Esophagus squamous epithelium (tissue), 5 donors: ENCODE results near the gene PAK6. TPM values are rescaled to one million over a fixed set of nuclear protein-coding genes. Genes with fewer than 3 reads are reported as not detected.
A peak's percentile ranks its signal among the peaks of the same experiment; 100 is the strongest.

Experiments used
- DNase-seq: peaks from one replicate; lab custom pipeline; 2025; lab: John Stamatoyannopoulos, UW
- H3K27ac ChIP-seq, 4 donors: fragments of 200-600 bp; sonication (generic); one replicate each; pipeline ENCODE4 v1.5.1; 2016 to 2019; ENCODE audit warnings: mild to moderate bottlenecking in 1 of 4
- H3K27me3 ChIP-seq, 4 donors: fragments of 200-600 bp; sonication (generic); 1 replicate in 3 of 4; 2 replicates in 1 of 4; pipeline versions ENCODE4 v1.5.1 to v1.6.0; 2017 to 2021; ENCODE audit warnings: antibody characterized with exemption in 1 of 4
- H3K36me3 ChIP-seq, 3 donors: fragments of 200-600 bp; sonication (generic); one replicate each; pipeline ENCODE4 v1.5.1; 2016 to 2019
- H3K4me1 ChIP-seq, 3 donors: fragments of 200-600 bp; sonication (generic); one replicate each; pipeline ENCODE4 v1.5.1; 2017 to 2019
- H3K4me3 ChIP-seq, 4 donors: fragments of 200-600 bp; sonication (generic); 1 replicate in 3 of 4; 2 replicates in 1 of 4; pipeline ENCODE4 v1.5.1; 2016 to 2019; ENCODE audit warnings: mild to moderate bottlenecking in 2 of 4, moderate library complexity in 1 of 4
- H3K9me3 ChIP-seq, 3 donors: fragments of 200-600 bp; sonication (generic); one replicate each; pipeline ENCODE4 v1.5.1; 2016 to 2019
- POLR2A ChIP-seq, 4 donors: fragments of 450-650 bp; IDR thresholded peaks; one replicate each; pipeline ENCODE4 v1.6.1; 2017; ENCODE audit warnings: antibody characterized with exemption in 4 of 4, mild to moderate bottlenecking in 4 of 4, moderate library complexity in 3 of 4
- WGBS, 2 donors: methylation state at CpG; one replicate each; pipeline ENCODE4 v1.1.5; 2018; 5-methylcytosine and 5-hydroxymethylcytosine counted together
- intact Hi-C: fragments of 100-400 bp; cut with DNase I; formaldehyde crosslinking; loops from one replicate; pipeline ENCODE4 v1.15.0; 2022
- total RNA-seq, 4 donors: library from RNA; depleted of rRNA; stranded (reverse); fragments of >200 nt; gene quantifications; one replicate each; pipeline ENCODE4 v1.1.0, GENCODE V29; 2016
- TF ChIP-seq, protein P1 (sequence below), 6 experiments: fragments of 450-650 bp in 4 of 6; fragments of 200-600 bp in 2 of 6; sonication (generic) in 2 of 6; IDR thresholded peaks; one replicate each; pipeline ENCODE4 v1.5.1; 2016 to 2019; ENCODE audit warnings: antibody characterized with exemption in 6 of 6, mild to moderate bottlenecking in 4 of 6, moderate library complexity in 4 of 6
- donor health status: DM: yes; HTN: yes; CAD: no.

PAK6 gene
- total RNA-seq, 4 donors from 2014 or later, result 31.5 to 53.5 (median 37.2) TPM

DNA sequence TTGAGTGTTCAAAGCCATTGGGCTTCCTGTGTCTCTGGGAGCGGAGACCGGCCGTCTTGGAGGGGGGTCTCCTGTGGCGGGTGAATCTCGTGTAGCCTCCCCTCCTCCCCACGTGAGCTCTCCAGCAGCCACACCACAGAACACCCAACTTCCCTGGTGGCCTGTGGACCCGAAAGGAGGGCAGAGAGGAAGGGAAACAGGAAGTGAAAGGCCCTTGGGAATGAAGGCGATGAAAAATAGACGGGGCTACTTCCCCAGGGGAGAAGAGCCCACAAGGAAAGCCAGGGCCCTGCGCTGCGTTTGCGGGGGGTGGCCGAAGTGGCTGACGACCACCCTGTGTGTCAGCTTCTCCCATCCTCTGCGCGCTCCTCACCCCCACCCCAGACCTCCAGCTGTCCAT lies 38.6 kb downstream of the PAK6 start:
- WGBS, 2 donors, result 35 to 46% methylated on average over 9 to 13 of the region's 16 CpGs
- no peak for DNase-seq
- Histone ChIP-seq H3K4me1 (peaks cover 15 to 42% (median 17%) of the 10 kb centered on the region in 3 donors), H3K9me3 (no peaks in the 10 kb centered on the region), H3K27ac (no peak overlapping the region), H3K4me3 (no peak overlapping the region), H3K27me3 (peaks cover 10 to 51% (median 21%) of the 10 kb centered on the region in 4 donors), H3K36me3 (peaks cover 8 to 50% (median 8%) of the 10 kb centered on the region in 3 donors)
- no peak for TF ChIP-seq POLR2A (IDR thresholded peaks at IDR 0.05)
- TF ChIP-seq, protein P1, sequence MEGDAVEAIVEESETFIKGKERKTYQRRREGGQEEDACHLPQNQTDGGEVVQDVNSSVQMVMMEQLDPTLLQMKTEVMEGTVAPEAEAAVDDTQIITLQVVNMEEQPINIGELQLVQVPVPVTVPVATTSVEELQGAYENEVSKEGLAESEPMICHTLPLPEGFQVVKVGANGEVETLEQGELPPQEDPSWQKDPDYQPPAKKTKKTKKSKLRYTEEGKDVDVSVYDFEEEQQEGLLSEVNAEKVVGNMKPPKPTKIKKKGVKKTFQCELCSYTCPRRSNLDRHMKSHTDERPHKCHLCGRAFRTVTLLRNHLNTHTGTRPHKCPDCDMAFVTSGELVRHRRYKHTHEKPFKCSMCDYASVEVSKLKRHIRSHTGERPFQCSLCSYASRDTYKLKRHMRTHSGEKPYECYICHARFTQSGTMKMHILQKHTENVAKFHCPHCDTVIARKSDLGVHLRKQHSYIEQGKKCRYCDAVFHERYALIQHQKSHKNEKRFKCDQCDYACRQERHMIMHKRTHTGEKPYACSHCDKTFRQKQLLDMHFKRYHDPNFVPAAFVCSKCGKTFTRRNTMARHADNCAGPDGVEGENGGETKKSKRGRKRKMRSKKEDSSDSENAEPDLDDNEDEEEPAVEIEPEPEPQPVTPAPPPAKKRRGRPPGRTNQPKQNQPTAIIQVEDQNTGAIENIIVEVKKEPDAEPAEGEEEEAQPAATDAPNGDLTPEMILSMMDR (IDR thresholded peaks at IDR 0.05), result no peak
- intact Hi-C loops, result loop anchor here (10.0 kb wide), 1 partner anchor 233 kb away; no protein-coding TSS in a partner anchor

DNA sequence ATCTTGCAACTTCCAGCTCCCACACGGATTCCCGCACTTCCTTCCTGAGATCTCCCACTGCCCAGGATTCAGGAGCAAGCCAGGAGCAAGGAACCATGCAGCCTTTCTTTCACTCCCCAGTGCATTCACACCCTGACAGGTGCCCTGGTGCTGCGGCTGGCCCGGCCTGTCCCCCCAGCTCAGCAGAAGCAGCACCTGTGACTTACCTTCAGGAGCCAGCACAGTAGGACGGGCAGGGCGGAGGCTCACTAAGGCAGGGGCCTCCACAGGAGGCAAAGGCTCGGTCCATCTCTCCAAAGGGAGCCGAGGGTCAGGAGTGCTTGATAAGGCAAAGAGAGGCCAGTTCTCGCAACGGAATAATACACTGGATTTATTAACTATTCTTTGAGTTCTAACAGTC lies 39.2 kb downstream of the PAK6 start:
- no peak for DNase-seq
- intact Hi-C loops, result loop anchor here (10.0 kb wide), 1 partner anchor 233 kb away; no protein-coding TSS in a partner anchor
- Histone ChIP-seq H3K27ac (no peak overlapping the region), H3K4me1 (peaks cover 19 to 47% (median 23%) of the 10 kb centered on the region in 3 donors), H3K36me3 (peaks cover 3 to 44% (median 8%) of the 10 kb centered on the region in 3 donors), H3K4me3 (no peak overlapping the region), H3K9me3 (no peaks in the 10 kb centered on the region), H3K27me3 (peaks cover 15 to 56% (median 23%) of the 10 kb centered on the region in 4 donors)
- TF ChIP-seq, protein P1 (IDR thresholded peaks at IDR 0.05), result no peak
- no peak for TF ChIP-seq POLR2A (IDR thresholded peaks at IDR 0.05)
- 76 to 88% methylated on average over 3 to 7 of the region's 10 CpGs for WGBS, 2 donors

DNA sequence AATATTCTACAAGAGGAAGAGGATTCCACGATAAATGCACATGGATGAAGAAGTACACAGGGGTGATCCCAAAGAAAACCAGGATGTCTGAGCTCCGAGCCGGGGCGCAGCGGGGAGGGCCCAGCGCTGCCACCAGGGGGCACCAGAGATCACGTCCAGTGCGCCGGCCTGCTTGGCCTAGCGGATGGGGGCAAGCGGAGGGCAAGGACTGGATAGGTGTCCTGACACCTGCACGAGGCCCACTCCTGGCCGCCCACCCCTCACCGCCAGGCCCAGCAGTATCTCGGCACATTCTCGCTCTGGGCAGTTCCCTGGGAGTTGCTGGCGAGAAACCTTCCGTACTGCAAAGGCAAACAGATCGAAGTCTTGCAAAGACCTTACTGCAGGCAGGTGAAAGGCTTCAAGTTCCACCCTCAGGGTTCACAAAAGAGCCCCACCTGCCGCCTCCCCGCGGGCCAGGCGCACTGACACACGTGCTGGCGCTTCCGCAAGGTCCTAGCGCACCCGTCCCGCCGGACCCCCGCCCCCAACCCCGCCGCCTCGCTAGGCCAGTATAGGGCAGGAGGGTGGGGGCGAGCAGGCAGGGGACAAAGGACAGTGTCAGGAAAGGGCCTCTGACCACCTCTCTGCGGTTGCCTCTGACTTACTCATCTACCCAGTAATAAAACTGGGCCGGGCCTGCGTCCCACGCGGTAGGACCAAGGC lies 40.7 kb downstream of the PAK6 start:
- H3K27me3 ChIP-seq, result peaks cover 23 to 72% (median 33%) of the 10 kb centered on the region in 4 donors
- H3K4me3 ChIP-seq, result peak overlapping the region in 1 of 4 donors; percentile 42
- H3K9me3 ChIP-seq, result no peaks in the 10 kb centered on the region
- DNase-seq, result no peak
- peaks cover 0 to 29% (median 8%) of the 10 kb centered on the region in 3 donors for H3K36me3 ChIP-seq
- peaks cover 23 to 50% (median 27%) of the 10 kb centered on the region in 3 donors for H3K4me1 ChIP-seq
- intact Hi-C loops, result loop anchor here (5.0 to 10.0 kb wide), 3 partner anchors 88 to 235 kb away; no protein-coding TSS in a partner anchor
- WGBS, 2 donors, result 14 to 27% methylated on average over 12 to 17 of the region's 40 CpGs
- TF ChIP-seq, protein P1 (IDR thresholded peaks at IDR 0.05), result peak; percentile 95 to 99 (median 96)
- no peak for TF ChIP-seq POLR2A (IDR thresholded peaks at IDR 0.05)
- H3K27ac ChIP-seq, result no peak overlapping the region

DNA sequence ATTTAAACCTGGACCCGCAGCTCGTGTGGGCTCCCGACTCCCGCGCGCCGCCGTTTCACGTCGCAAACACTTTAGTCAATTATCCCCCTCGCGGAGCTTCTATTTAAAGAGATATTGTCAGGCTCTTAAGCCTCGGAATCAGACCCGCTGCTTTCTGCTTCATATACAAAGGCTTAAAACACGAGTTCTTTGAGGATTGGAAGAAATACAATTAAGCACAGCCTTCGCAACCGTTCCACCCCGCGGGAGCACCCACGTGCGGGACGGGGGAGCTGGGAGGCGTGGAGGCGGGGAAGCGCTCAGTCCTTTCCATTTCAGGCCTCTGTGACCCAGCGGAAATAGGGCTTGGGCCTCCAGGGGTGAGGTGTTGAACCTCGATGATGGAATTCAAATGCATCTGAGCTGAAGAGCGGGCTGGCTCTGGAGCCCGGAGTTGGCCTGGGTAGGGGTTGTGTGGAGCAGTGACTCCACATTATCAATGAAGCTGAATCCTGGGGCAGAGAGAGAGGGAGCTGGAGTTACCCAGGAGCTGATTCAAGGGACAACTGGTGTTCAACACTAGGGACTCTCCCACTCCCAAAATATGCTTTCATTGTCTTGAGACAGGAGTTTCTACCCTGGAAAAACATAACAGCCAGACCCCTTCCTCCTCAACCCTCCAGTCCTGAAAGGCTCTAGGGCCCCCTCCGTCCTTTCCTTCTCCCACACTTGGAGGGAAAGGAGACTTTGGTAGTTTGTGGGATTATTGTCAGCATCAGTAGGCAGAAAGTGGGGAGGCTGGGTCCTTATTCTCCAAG lies 41.6 kb downstream of the PAK6 start:
- 55 to 71% methylated on average over 23 to 24 of the region's 30 CpGs for WGBS, 2 donors
- Histone ChIP-seq H3K27me3 (peaks cover 23 to 79% (median 33%) of the 10 kb centered on the region in 4 donors), H3K4me1 (peaks cover 23 to 56% (median 27%) of the 10 kb centered on the region in 3 donors), H3K36me3 (peaks cover 0 to 27% (median 8%) of the 10 kb centered on the region in 3 donors), H3K4me3 (no peak overlapping the region), H3K9me3 (no peaks in the 10 kb centered on the region), H3K27ac (no peak overlapping the region)
- DNase-seq, result no peak
- no peak for TF ChIP-seq POLR2A (IDR thresholded peaks at IDR 0.05)
- TF ChIP-seq, protein P1 (IDR thresholded peaks at IDR 0.05), result no peak
- intact Hi-C loops, result loop anchor here (5.0 kb wide), 2 partner anchors 87 to 142 kb away; no protein-coding TSS in a partner anchor
